IMR-90 (cell line): ENCODE results near the gene CCDC9.

ENCODE experiments used
- POLR2A ChIP-seq: IDR thresholded peaks from 2 replicates; pipeline ENCODE4 v1.6.1; 2012; ENCODE audit warnings: mild to moderate bottlenecking, low read depth, low read length
- TF ChIP-seq, protein P1 (sequence below): conservative IDR thresholded peaks from 2 replicates; pipeline ENCODE4 v1.5.1; 2012; ENCODE audit warnings: mild to moderate bottlenecking, low read depth, low read length, improper control_type of control experiment

GRCh38 chr19:47319923-47320871, 63.9 kb downstream of the CCDC9 start:
- no peak for TF ChIP-seq POLR2A
- TF ChIP-seq, protein P1, sequence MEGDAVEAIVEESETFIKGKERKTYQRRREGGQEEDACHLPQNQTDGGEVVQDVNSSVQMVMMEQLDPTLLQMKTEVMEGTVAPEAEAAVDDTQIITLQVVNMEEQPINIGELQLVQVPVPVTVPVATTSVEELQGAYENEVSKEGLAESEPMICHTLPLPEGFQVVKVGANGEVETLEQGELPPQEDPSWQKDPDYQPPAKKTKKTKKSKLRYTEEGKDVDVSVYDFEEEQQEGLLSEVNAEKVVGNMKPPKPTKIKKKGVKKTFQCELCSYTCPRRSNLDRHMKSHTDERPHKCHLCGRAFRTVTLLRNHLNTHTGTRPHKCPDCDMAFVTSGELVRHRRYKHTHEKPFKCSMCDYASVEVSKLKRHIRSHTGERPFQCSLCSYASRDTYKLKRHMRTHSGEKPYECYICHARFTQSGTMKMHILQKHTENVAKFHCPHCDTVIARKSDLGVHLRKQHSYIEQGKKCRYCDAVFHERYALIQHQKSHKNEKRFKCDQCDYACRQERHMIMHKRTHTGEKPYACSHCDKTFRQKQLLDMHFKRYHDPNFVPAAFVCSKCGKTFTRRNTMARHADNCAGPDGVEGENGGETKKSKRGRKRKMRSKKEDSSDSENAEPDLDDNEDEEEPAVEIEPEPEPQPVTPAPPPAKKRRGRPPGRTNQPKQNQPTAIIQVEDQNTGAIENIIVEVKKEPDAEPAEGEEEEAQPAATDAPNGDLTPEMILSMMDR: no peak
